Stimulated activated naive B cell treated with anti-CD40 and anti-IgM and Interleukin-4, amounts not matched to agents 10 μg/mL and 1 μg/mL and 100 μg/mL, for 72 hours (primary cell): ENCODE data around the gene MYO1B.

ENCODE experiments used
- ATAC-seq, 2 donors: fragments of 150-1000 bp; cut with Tn5 transposase; replicated peaks; 2 replicates each; pipeline ENCODE4 v1.10.0; 2021; ENCODE audit warnings: moderate library complexity in 1 of 2
- DNase-seq: peaks from one replicate; pipeline ENCODE4 v3.0.0; 2021
- H3K27ac Mint-ChIP-seq: one replicate; pipeline ENCODE4 v1.8.0; 2022; ENCODE audit warnings: mild to moderate bottlenecking, mixed read lengths
- H3K27me3 Mint-ChIP-seq, 2 donors: one replicate each; pipeline ENCODE4 v1.8.0; 2022; ENCODE audit warnings: mixed read lengths in 2 of 2
- H3K36me3 Mint-ChIP-seq, 2 donors: one replicate each; pipeline ENCODE4 v1.8.0; 2022; ENCODE audit warnings: mixed read lengths in 2 of 2, mild to moderate bottlenecking in 1 of 2
- H3K4me1 Mint-ChIP-seq, 2 donors: one replicate each; pipeline ENCODE4 v1.8.0; 2022; ENCODE audit warnings: mixed read lengths in 2 of 2, mild to moderate bottlenecking in 1 of 2
- H3K4me3 Mint-ChIP-seq, 2 donors: one replicate each; pipeline ENCODE4 v1.8.0; 2022; ENCODE audit warnings: mild to moderate bottlenecking in 2 of 2, mixed read lengths in 2 of 2, moderate library complexity in 1 of 2
- H3K9me3 Mint-ChIP-seq, 2 donors: one replicate each; pipeline ENCODE4 v1.8.0; 2022; ENCODE audit warnings: mixed read lengths in 2 of 2, mild to moderate bottlenecking in 1 of 2

The MYO1B gene

GRCh38 chr2:191320881-191321280 lies 75.7 kb downstream of the MYO1B start:
- no peak overlapping the region for H3K4me3 Mint-ChIP-seq
- H3K9me3 Mint-ChIP-seq: peaks cover 4 to 6% of the 10 kb centered on the region in 2 donors
- DNase-seq (no peak), ATAC-seq (no peak)
- H3K36me3 Mint-ChIP-seq: peaks cover 4 to 6% of the 10 kb centered on the region in 2 donors
- H3K27ac Mint-ChIP-seq: no peak overlapping the region
- H3K4me1 Mint-ChIP-seq: peaks cover 28 to 63% of the 10 kb centered on the region in 2 donors
- no peaks in the 10 kb centered on the region for H3K27me3 Mint-ChIP-seq

- no peak overlapping the region for H3K4me3 Mint-ChIP-seq
- H3K4me1 Mint-ChIP-seq: peaks cover 20 to 51% of the 10 kb centered on the region in 2 donors
- H3K9me3 Mint-ChIP-seq: peaks cover 4 to 6% of the 10 kb centered on the region in 2 donors
- DNase-seq (peak; percentile 41), ATAC-seq (peak; percentile 93 to 95)
- H3K27me3 Mint-ChIP-seq: no peaks in the 10 kb centered on the region
- peaks cover 4 to 6% of the 10 kb centered on the region in 2 donors for H3K36me3 Mint-ChIP-seq
- peak overlapping the region; percentile 48 for H3K27ac Mint-ChIP-seq
Measured at GRCh38 chr2:191321861-191322662, 76.9 kb downstream of the MYO1B start.

- ATAC-seq: no peak
- Mint-ChIP-seq H3K36me3 (peaks cover 4 to 6% of the 10 kb centered on the region in 2 donors), H3K4me1 (peaks cover 20 to 42% of the 10 kb centered on the region in 2 donors), H3K27me3 (no peaks in the 10 kb centered on the region), H3K9me3 (peaks cover 4 to 6% of the 10 kb centered on the region in 2 donors), H3K4me3 (no peak overlapping the region), H3K27ac (no peak overlapping the region)
- no peak for DNase-seq
Measured at GRCh38 chr2:191322828-191323506, 77.8 kb downstream of the MYO1B start.

DNA sequence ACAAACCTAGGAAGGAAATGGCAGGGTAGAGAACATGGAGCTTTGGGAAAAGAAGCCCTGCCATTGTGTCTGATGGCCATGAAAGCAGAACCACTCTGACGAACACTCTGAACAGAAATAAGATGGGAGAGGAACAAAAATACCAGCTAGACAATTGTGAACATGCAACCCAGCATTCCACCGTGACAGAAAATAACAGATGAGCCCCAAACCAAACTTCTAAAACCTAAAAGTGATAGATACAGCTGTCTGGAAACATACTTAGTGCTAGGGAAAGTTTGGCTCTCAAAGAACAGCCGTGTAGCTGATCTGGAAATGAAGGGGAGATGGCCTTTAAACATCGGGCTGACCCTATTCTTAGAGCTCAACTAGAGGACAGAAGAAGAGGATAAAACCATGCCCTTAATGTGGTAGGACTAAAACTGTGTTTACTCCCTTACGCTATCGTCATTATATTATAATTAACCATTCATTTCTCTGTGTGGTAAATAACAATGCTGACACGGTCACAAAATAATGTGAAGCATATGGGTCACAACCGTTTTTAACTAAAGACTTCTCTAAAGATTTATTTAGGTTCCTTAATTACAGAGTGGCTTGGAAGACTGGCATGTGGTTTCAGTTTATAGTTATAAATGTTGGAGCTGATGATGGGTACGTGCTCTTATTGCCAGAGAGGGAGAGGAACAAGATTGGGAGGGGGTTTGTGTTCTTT lies 80.6 kb downstream of the MYO1B start:
- ATAC-seq (no peak), DNase-seq (no peak)
- Mint-ChIP-seq H3K4me3 (no peak overlapping the region), H3K27me3 (no peaks in the 10 kb centered on the region), H3K27ac (no peak overlapping the region), H3K36me3 (peaks cover 4 to 9% of the 10 kb centered on the region in 2 donors), H3K9me3 (peaks cover 4 to 6% of the 10 kb centered on the region in 2 donors), H3K4me1 (peaks cover 15 to 23% of the 10 kb centered on the region in 2 donors)

DNA sequence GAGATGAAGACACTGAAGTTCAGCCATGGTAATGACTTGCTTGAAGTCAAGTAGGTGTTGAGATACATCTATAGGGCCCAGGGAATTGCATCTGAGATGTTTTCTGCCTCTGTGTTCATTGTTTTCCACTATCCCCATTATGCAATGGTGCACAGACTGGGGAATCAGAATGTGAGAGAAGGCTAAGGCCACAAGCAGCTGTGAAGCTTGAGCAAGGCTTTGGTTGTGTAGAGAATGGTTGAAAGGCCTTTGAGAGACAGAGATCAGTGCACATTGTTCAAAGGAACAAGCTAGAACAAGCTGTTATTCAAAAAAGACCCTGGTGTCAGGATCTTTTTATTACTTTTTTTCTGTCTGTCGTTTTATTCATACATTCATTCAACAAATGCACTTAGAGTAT lies 82.3 kb downstream of the MYO1B start:
- Mint-ChIP-seq H3K4me3 (no peak overlapping the region), H3K4me1 (peaks cover 3 to 6% of the 10 kb centered on the region in 2 donors), H3K9me3 (peaks cover 4 to 6% of the 10 kb centered on the region in 2 donors), H3K27me3 (no peaks in the 10 kb centered on the region), H3K36me3 (peaks cover 12% of the 10 kb centered on the region in 2 donors), H3K27ac (no peak overlapping the region)
- DNase-seq: no peak
- ATAC-seq: no peak

- Mint-ChIP-seq H3K9me3 (peaks cover 3 to 4% of the 10 kb centered on the region in 2 donors), H3K27me3 (no peaks in the 10 kb centered on the region), H3K4me1 (no peaks in the 10 kb centered on the region), H3K4me3 (no peak overlapping the region), H3K27ac (no peak overlapping the region), H3K36me3 (peaks cover 11 to 12% of the 10 kb centered on the region in 2 donors)
- no peak for DNase-seq
- ATAC-seq: no peak
Measured at GRCh38 chr2:191328150-191328809, 83.1 kb downstream of the MYO1B start.

GRCh38 chr2:191329841-191330240 lies 84.6 kb downstream of the MYO1B start:
- Mint-ChIP-seq H3K9me3 (no peaks in the 10 kb centered on the region), H3K27me3 (no peaks in the 10 kb centered on the region), H3K27ac (no peak overlapping the region), H3K4me1 (no peaks in the 10 kb centered on the region), H3K4me3 (no peak overlapping the region), H3K36me3 (peaks cover 8 to 9% of the 10 kb centered on the region in 2 donors)
- no peak for DNase-seq
- ATAC-seq: no peak

DNA sequence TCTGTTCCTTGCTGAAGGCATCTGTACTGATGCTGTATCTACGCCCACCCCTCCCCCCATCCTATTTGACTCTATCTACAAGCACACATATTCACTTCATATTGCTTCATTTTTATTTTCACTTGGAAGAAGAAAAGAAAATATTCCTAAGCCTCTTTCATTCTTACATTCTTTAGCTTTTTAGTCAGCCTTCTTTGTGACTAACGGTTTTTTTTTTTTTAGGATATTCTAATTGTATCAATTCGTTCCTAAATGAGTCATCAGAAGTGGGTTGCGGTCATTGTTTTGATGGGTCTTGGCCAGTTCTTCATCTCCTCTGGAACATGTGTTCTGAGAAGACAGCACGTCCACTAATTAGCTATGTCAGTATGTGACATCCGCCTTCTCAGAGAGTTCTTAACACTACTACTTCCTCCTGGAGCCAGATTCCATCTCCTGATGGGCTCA lies 88.7 kb downstream of the MYO1B start:
- Mint-ChIP-seq H3K27me3 (no peaks in the 10 kb centered on the region), H3K36me3 (peaks cover 8 to 9% of the 10 kb centered on the region in 2 donors), H3K9me3 (no peaks in the 10 kb centered on the region), H3K27ac (no peak overlapping the region), H3K4me3 (no peak overlapping the region), H3K4me1 (no peaks in the 10 kb centered on the region)
- DNase-seq: no peak
- ATAC-seq: no peak

DNA sequence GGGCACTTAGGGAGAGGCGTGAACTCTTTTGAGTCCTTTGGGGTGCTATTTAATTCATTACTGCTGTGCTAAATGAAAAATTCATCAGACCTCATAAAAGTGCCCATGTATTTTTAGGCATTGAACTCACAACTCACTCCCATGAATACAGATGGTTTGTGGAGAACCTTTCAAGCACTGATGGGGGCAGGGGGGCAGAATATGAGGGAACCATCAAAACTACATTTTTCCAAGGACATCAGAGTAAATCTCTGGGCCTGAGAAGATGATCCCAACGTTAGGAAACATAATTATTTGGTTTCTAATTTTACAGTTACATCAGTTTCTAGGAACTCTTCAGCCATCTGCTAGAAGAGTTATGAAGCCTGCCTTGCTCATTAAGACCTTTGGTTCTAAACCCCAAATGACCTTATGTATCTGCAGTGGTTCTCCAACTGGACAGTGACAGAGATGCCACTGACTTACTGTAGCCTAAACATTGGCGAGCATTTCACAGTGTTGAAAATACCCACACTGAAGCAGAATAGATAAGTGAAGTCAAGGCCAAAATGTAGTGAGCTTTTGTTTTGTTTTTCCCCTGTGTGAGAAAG lies 90.8 kb downstream of the MYO1B start:
- ATAC-seq: no peak
- Mint-ChIP-seq H3K27ac (no peak overlapping the region), H3K4me1 (no peaks in the 10 kb centered on the region), H3K27me3 (no peaks in the 10 kb centered on the region), H3K9me3 (no peaks in the 10 kb centered on the region), H3K4me3 (no peak overlapping the region), H3K36me3 (peaks cover 6 to 8% of the 10 kb centered on the region in 2 donors)
- no peak for DNase-seq

- H3K9me3 Mint-ChIP-seq: no peaks in the 10 kb centered on the region
- ATAC-seq (no peak), DNase-seq (no peak)
- no peaks in the 10 kb centered on the region for H3K27me3 Mint-ChIP-seq
- no peaks in the 10 kb centered on the region for H3K4me1 Mint-ChIP-seq
- peaks cover 2 to 7% of the 10 kb centered on the region in 2 donors for H3K36me3 Mint-ChIP-seq
- no peak overlapping the region for H3K4me3 Mint-ChIP-seq
- H3K27ac Mint-ChIP-seq: no peak overlapping the region
Measured at GRCh38 chr2:191341436-191341835, 96.2 kb downstream of the MYO1B start.

DNA sequence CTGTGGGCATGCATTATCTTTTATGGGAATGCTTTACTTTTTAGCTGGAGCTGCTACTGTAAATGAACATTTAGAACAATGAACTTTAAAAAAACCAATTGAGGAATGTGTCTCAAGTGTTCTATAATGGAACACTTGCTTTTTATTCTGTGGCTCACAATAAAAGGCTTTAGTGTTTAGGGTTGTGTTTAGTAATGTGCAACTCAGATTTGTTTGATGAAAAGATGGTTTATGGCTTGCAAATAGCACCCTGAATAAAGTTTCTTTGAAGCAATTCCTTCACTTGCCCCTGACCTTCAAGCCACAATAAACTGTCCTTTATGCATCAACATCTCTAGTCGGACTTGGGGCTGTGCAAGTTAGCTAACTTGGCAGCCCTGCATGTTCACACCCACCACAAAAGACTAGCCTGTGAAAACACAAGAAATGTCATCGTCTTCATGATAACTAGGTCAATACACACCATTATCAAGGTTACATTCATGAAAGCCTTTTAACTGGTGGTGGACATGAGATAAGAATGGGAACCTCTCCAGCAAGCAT lies 98.7 kb downstream of the MYO1B start:
- Mint-ChIP-seq H3K9me3 (no peaks in the 10 kb centered on the region), H3K4me3 (no peak overlapping the region), H3K27ac (no peak overlapping the region), H3K36me3 (peaks cover 6 to 10% of the 10 kb centered on the region in 2 donors), H3K27me3 (no peaks in the 10 kb centered on the region), H3K4me1 (no peaks in the 10 kb centered on the region)
- DNase-seq (no peak), ATAC-seq (no peak)

- Mint-ChIP-seq H3K27me3 (no peaks in the 10 kb centered on the region), H3K9me3 (no peaks in the 10 kb centered on the region), H3K4me1 (no peaks in the 10 kb centered on the region), H3K4me3 (no peak overlapping the region), H3K27ac (no peak overlapping the region), H3K36me3 (peaks cover 6 to 10% of the 10 kb centered on the region in 2 donors)
- no peak for ATAC-seq
- DNase-seq: no peak
Measured at GRCh38 chr2:191345788-191346187, 100.6 kb downstream of the MYO1B start.

GRCh38 chr2:191347154-191347553 lies 102.0 kb downstream of the MYO1B start:
- Mint-ChIP-seq H3K36me3 (peaks cover 4 to 5% of the 10 kb centered on the region in 2 donors), H3K9me3 (no peaks in the 10 kb centered on the region), H3K27ac (no peak overlapping the region), H3K4me3 (no peak overlapping the region), H3K27me3 (no peaks in the 10 kb centered on the region), H3K4me1 (no peaks in the 10 kb centered on the region)
- DNase-seq: no peak
- ATAC-seq: no peak
